ENCODE data around the gene MDGA2.
A peak's percentile ranks its signal among the peaks of the same experiment; 100 is the strongest.

MDGA2 gene

GRCh38 chr14:47353186-47353585, 322.2 kb downstream of the MDGA2 start:
- H3K9ac ChIP-seq = no peak overlapping the region
- no peaks in the 10 kb centered on the region; a peak in 1 of 22 replicates for H3K36me3 ChIP-seq
- H4K20me1 ChIP-seq = 0 out of 22 replicates have a peak, but pooled peaks cover 0 to 7% (median 0%) of the 10 kb centered on the region in 11 experiments
- TF ChIP-seq Cebpa-rat (IDR thresholded peaks at IDR 0.05) = no peak
- H3K4me1 ChIP-seq = peaks cover 4 to 14% (median 9%) of the 10 kb centered on the region in 10 experiments; a peak in 12 of 20 replicates
- H3K4me2 ChIP-seq = peak overlapping the region in 10 of 11 experiments; percentile 11 to 53 (median 24); a peak in 12 of 22 replicates
- H3K4me3 ChIP-seq = no peak overlapping the region
- H3K9me3 ChIP-seq (replicated peaks in 1 of 11) = peaks cover 4 to 38% (median 20%) of the 10 kb centered on the region in 11 experiments; a peak in 18 of 22 replicates
- H3K27ac ChIP-seq = no peak overlapping the region
- peaks cover 0 to 11% (median 0%) of the 10 kb centered on the region in 11 experiments; a peak in 4 of 22 replicates for H3K27me3 ChIP-seq

GRCh38 chr14:47346849-47347248, 328.6 kb downstream of the MDGA2 start:
- peak overlapping the region in 4 of 11 experiments; percentile 3 to 13 (median 10); a peak in 3 of 22 replicates for H3K27ac ChIP-seq
- H3K36me3 ChIP-seq = no peaks in the 10 kb centered on the region
- H3K27me3 ChIP-seq = peaks cover 0 to 12% (median 0%) of the 10 kb centered on the region in 11 experiments; a peak in 4 of 22 replicates
- no peak overlapping the region; a peak in 1 of 20 replicates for H3K4me3 ChIP-seq
- peaks cover 17 to 38% (median 30%) of the 10 kb centered on the region in 10 experiments for H3K4me1 ChIP-seq
- H3K4me2 ChIP-seq = peak overlapping the region; percentile 23 to 83 (median 71)
- no peaks in the 10 kb centered on the region for H3K9me3 ChIP-seq (replicated peaks in 1 of 11)
- H4K20me1 ChIP-seq = 0 out of 22 replicates have a peak, but pooled peaks cover 0 to 7% (median 0%) of the 10 kb centered on the region in 11 experiments
- H3K9ac ChIP-seq = no peak overlapping the region
- TF ChIP-seq Cebpa-rat (IDR thresholded peaks at IDR 0.05) = no peak

GRCh38 chr14:47345016-47345415, 330.4 kb downstream of the MDGA2 start:
- Histone ChIP-seq H3K4me3 (no peak overlapping the region), H3K9me3 (replicated peaks in 1 of 11) (no peaks in the 10 kb centered on the region), H3K9ac (no peak overlapping the region), H3K4me2 (peak overlapping the region in 10 of 11 experiments; percentile 11 to 76 (median 32); a peak in 15 of 22 replicates), H3K36me3 (no peaks in the 10 kb centered on the region), H3K27me3 (peaks cover 0 to 10% (median 0%) of the 10 kb centered on the region in 11 experiments; a peak in 4 of 22 replicates), H4K20me1 (0 out of 22 replicates have a peak, but pooled peaks cover 0 to 4% (median 0%) of the 10 kb centered on the region in 11 experiments), H3K27ac (no peak overlapping the region), H3K4me1 (peaks cover 17 to 38% (median 30%) of the 10 kb centered on the region in 10 experiments)
- TF ChIP-seq Cebpa-rat (IDR thresholded peaks at IDR 0.05) = no peak

- TF ChIP-seq Cebpa-rat (IDR thresholded peaks at IDR 0.05) = no peak
Measured at GRCh38 chr14:47332939-47333338, 342.5 kb downstream of the MDGA2 start.

GRCh38 chr14:47332106-47332505, 343.3 kb downstream of the MDGA2 start:
- H3K4me1 ChIP-seq = peaks cover 0 to 8% (median under 1%) of the 10 kb centered on the region in 10 experiments; a peak in 5 of 20 replicates

More at GRCh38 chr14:47332939-47333338, 342.5 kb downstream of the MDGA2 start:
- H3K9me3 ChIP-seq (replicated peaks in 1 of 11) = no peaks in the 10 kb centered on the region
- no peak overlapping the region for H3K4me2 ChIP-seq
- H3K27ac ChIP-seq = no peak overlapping the region
- no peaks in the 10 kb centered on the region for H3K27me3 ChIP-seq
- H4K20me1 ChIP-seq = no peaks in the 10 kb centered on the region
- H3K4me1 ChIP-seq = peaks cover 0 to 7% (median 0%) of the 10 kb centered on the region in 10 experiments; a peak in 3 of 20 replicates
- H3K9ac ChIP-seq = no peak overlapping the region
- no peak overlapping the region for H3K4me3 ChIP-seq
- H3K36me3 ChIP-seq = no peaks in the 10 kb centered on the region

GRCh38 chr14:47328376-47328775, 347.0 kb downstream of the MDGA2 start:
- Histone ChIP-seq H3K9ac (no peak overlapping the region), H3K4me2 (no peak overlapping the region), H3K9me3 (replicated peaks in 1 of 11) (no peaks in the 10 kb centered on the region), H3K4me3 (no peak overlapping the region), H3K27ac (no peak overlapping the region), H4K20me1 (no peaks in the 10 kb centered on the region), H3K36me3 (no peaks in the 10 kb centered on the region), H3K27me3 (no peaks in the 10 kb centered on the region), H3K4me1 (peaks cover 0 to 13% (median 5%) of the 10 kb centered on the region in 10 experiments; a peak in 6 of 20 replicates)
- TF ChIP-seq Cebpa-rat (IDR thresholded peaks at IDR 0.05) = no peak

More at GRCh38 chr14:47332106-47332505, 343.3 kb downstream of the MDGA2 start:
- Histone ChIP-seq H3K27ac (no peak overlapping the region), H3K36me3 (no peaks in the 10 kb centered on the region), H3K4me3 (no peak overlapping the region), H3K4me2 (no peak overlapping the region), H3K9ac (no peak overlapping the region), H3K9me3 (replicated peaks in 1 of 11) (no peaks in the 10 kb centered on the region), H4K20me1 (no peaks in the 10 kb centered on the region), H3K27me3 (no peaks in the 10 kb centered on the region)
- no peak for TF ChIP-seq Cebpa-rat (IDR thresholded peaks at IDR 0.05)

GRCh38 chr14:47327336-47327735, 348.1 kb downstream of the MDGA2 start:
- Histone ChIP-seq H3K9me3 (replicated peaks in 1 of 11) (no peaks in the 10 kb centered on the region), H3K36me3 (no peaks in the 10 kb centered on the region), H3K27me3 (no peaks in the 10 kb centered on the region), H3K4me2 (0 out of 22 replicates have a peak overlapping the region, but pooled peaks of 2 of the 11 experiments have one; percentile 2 to 20), H3K27ac (no peak overlapping the region), H3K4me3 (no peak overlapping the region), H4K20me1 (no peaks in the 10 kb centered on the region), H3K4me1 (peaks cover 0 to 13% (median 5%) of the 10 kb centered on the region in 10 experiments; a peak in 6 of 20 replicates), H3K9ac (no peak overlapping the region)
- TF ChIP-seq Cebpa-rat (IDR thresholded peaks at IDR 0.05) = no peak

- Histone ChIP-seq H3K9ac (no peak overlapping the region), H3K27ac (no peak overlapping the region), H3K27me3 (no peaks in the 10 kb centered on the region), H3K9me3 (replicated peaks in 1 of 11) (no peaks in the 10 kb centered on the region), H3K36me3 (no peaks in the 10 kb centered on the region), H3K4me2 (no peak overlapping the region), H3K4me3 (no peak overlapping the region), H3K4me1 (peaks cover 0 to 7% (median 2%) of the 10 kb centered on the region in 10 experiments; a peak in 4 of 20 replicates), H4K20me1 (no peaks in the 10 kb centered on the region)
- TF ChIP-seq Cebpa-rat (IDR thresholded peaks at IDR 0.05) = no peak
Measured at GRCh38 chr14:47322751-47323150, 352.7 kb downstream of the MDGA2 start.

- Histone ChIP-seq H3K27ac (no peak overlapping the region), H3K4me1 (no peaks in the 10 kb centered on the region), H3K27me3 (no peaks in the 10 kb centered on the region), H3K4me2 (no peak overlapping the region), H4K20me1 (no peaks in the 10 kb centered on the region), H3K4me3 (no peak overlapping the region), H3K9me3 (replicated peaks in 1 of 11) (no peaks in the 10 kb centered on the region), H3K36me3 (no peaks in the 10 kb centered on the region), H3K9ac (no peak overlapping the region)
- no peak for TF ChIP-seq Cebpa-rat (IDR thresholded peaks at IDR 0.05)
Measured at GRCh38 chr14:47302121-47302520, 373.3 kb downstream of the MDGA2 start.

- Histone ChIP-seq H3K27ac (no peak overlapping the region), H3K4me2 (no peak overlapping the region), H3K36me3 (no peaks in the 10 kb centered on the region), H3K9ac (no peak overlapping the region), H3K4me3 (no peak overlapping the region), H3K9me3 (replicated peaks in 1 of 11) (no peaks in the 10 kb centered on the region), H4K20me1 (no peaks in the 10 kb centered on the region), H3K27me3 (no peaks in the 10 kb centered on the region), H3K4me1 (no peaks in the 10 kb centered on the region)
- no peak for TF ChIP-seq Cebpa-rat (IDR thresholded peaks at IDR 0.05)
Measured at GRCh38 chr14:47300796-47301195, 374.6 kb downstream of the MDGA2 start.
